GM18867 (cell line): ENCODE results near the gene SAMD4A.

ENCODE experiments used
- ATAC-seq: cut with Tn5 transposase; IDR thresholded peaks from one replicate; pipeline ENCODE4 v1.9.1; 2021; ENCODE audit warnings: mild to moderate bottlenecking, moderate library complexity; ENCODE audit not compliant: unreplicated experiment

SAMD4A gene

DNA sequence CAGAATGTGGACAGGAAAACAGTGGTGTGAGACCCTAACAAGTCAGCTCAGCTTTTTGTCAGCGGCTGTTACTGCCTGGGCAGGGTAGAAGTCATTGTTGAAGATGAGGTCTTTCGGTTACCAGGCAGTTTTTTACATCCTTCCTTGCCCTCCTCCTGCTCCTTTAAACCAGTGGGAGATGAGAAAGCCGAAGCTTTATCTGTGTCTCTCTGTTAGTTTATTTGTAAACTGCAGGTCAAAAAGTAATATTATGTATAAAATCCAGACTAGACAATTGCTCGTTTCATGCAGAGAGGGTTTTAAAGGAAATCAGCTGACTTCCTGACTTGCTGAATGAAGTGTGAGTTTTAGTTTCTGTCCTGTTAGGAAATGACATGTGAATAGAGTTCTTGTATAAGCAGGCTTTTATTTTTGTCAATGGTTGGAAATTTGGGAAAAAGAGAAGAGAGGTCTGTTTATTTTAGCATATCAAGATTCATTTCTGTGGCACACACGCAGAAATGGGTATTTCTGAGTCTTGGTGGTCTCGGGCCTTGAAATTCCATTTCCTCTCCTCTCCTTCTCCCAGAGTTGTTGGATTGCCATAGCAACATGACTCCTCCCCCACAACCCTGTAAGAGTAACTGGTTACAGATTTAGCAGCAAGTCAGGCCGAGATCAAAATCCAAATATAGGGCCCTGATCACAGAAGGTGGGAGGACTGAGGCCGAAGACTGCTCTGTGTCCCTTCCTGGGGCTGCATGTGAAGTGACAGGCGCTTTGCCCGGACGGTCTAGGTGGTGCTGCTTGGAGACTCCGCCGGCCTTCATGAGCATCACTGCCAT lies 60.8 kb downstream of the SAMD4A start:
- ATAC-seq, result peak; percentile 79

DNA sequence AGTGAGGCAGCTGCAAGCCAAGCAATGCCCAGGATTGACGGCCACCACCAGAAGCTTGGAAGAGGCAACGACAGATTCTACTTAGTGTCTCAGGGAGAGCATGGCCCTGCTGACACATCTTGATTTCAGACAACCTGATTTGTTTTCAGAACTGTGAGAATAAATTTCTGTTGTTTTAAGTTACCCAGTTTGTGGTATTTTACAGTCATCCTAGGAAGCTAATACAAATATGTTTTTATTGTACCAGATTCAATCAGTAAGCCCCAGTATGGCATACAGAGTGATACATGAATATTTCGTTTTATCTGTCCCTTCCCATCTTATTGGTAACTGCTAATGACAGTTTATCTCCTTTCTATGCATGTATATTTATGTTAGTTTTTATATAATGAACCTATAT lies 62.3 kb downstream of the SAMD4A start:
- no peak for ATAC-seq

DNA sequence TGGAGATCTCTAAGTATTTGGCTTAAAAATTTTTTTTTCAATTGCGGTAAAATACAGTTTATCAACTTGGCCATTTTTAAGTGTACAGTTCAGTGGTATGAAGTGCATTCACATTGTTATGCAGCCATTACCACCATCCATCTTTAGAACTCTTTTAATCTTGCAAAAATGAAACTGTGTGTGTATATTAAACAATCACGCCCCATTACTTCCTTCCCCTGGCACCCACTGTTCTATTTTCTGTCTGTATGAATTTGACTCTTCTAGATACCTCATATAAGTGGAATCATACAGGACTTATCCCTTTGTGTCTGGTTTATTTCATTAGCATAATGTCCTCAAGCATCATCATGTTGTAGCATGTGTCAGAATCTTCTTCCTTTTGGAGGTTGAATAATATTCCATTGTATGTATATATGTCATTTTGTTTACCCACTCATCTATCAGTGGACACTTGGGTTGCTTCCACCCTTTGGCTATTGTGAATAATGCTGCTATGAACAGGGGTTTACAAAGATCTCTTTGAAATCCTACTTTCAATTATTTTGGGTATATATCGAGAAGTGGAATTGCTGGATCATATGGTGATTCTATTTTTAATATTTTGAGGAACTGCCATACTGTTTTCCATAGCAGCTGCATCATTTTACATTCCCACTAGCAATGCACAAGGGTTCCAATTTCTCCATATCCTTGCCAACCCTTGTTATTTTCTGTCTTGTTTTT lies 62.9 kb downstream of the SAMD4A start:
- ATAC-seq, result no peak

DNA sequence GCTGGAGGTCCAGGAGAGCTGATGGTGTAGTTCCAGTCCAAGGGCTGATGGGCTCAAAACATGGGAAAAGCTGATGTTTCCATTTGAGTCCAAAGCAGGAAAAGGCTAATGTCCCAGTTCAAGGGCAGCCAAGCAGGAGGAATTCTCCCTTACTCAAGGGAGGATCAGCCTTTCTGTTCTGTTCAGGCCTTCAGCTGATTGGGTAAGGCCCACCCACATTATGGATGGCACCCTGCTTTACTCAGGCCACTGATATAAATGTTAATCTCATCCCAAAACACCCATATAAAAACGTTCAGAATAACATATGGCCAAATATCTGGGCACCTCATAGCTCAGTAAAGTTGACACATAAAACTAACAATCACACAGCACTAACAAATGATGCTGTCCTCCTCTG lies 64.1 kb downstream of the SAMD4A start:
- ATAC-seq, result no peak

DNA sequence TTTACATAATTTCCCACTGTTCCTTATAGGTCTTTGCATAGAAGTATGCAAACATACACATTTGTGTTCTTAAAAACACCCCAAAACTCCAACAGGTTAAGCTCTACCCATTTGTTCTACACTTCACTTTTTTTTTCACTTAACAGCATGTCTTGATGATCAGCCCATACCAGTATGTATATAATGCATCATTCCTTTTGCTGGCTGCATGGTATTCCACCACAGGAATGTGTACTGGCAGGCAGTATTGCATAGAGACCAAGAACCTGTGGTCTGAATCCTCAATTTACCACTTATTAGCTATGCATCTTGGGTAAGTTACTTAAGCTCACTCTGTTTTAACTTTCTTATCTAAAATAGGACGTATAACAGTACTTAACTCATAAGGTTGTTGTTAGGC lies 65.5 kb downstream of the SAMD4A start:
- no peak for ATAC-seq

DNA sequence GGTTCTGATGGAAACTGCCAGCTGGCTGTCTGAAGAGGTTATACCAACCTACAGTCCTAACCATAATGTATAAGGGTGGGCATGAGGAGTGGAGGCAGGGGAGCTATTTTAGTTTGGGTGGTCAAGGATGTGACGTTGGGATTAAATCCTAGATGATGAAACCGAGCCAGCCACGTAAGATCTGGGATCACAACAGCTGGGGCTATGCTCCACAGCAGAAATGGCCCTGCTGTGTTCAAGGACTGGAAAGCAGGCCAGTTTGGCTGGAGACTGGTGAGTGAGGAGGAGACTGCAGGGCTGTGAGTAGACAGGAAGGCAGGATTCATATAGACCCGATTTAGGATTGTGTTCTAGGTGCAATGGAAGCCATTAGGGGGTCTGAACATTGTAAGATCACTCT lies 66.1 kb downstream of the SAMD4A start:
- no peak for ATAC-seq

DNA sequence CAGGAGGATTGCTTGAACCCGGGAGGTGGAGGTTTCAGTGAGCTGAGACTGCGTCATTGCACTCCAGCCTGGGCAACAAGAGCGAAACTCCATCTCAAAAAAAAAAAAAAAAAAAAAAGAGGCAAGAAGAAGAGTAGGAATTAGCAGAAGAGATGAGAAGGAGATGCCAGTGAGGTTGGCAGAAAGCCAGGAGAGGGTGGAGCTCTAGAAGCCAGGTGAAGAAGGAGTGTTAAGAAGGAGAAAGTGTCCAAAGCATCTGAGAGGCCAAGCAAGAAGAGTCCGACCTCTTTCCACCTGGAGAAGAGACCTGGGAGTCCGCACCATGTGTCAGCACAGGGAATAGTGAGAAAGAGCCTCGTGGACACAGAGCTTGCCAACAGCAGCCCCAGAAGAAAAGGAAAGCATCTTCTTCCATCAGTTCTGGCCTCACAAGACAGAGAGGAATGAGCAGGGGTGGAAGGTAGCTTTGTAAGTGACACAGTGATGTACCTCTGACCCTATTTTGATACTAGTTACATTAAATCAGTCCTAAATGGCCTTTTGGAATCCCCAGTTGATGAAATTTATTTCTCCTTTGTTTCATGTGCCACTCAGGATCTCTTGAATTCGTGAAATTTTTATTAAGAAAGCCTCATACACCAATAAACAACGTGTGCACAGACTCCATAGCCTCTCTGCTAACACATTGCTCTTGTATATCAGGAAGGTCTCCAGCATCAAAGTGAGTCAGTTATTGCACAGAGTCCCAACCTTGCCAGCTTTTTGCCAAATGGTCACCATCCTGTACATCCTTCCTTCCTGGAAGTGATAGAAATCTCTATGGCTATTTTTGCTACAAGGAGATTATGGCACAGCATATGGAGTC lies 70.6 kb downstream of the SAMD4A start:
- no peak for ATAC-seq

DNA sequence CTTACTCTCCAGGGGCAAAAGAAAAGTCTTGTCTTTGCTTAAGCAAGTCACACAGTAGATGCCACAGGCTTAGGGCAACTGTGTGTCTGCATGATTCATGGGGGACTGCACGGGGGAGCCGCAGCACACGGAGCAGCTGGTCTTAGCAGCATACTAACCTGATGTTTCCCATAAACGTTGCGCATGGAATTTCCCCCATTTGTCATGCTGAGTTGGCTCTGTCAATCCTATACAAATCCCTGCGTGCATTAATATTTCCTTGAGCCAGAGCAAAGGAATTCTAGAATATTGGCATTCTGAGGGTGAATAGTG lies 71.2 kb downstream of the SAMD4A start:
- no peak for ATAC-seq

DNA sequence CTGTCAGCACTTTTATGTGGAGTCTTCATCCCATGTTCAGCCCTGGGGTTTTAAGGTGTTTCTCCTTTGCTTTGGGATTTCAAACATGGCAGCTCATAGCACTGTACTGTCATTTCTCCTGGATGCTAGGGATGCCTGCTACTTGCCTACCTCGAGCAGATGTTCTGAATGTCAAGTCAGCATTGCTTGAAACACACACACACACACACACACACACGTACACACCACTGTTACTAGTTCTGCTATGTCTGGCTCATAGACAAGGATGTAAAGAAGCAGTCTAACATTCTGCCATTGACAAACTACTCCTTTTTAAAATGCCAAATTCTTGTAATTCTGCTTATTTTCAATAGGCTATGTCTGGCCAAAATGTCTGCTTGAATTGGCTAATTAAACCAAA lies 72.7 kb downstream of the SAMD4A start:
- ATAC-seq, result no peak

DNA sequence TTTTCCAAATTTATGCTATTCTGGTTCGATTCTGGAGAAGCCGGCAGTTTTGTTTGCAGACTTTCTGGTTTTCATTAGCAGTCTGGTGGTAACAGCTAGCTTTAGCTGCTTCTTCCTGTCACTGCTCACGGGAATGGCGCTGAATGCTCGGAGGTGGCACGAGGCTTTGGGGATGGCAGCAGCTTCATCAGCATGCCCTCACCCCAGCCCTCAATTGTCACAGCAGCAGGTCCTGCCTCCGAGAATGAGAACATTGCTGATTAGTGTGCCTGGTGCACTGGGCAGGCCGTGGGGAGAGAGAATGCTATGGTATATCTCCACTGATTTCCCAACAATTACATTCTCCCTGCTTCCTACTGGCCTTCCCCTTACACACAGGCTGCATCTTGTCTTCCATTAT lies 73.6 kb downstream of the SAMD4A start:
- no peak for ATAC-seq

DNA sequence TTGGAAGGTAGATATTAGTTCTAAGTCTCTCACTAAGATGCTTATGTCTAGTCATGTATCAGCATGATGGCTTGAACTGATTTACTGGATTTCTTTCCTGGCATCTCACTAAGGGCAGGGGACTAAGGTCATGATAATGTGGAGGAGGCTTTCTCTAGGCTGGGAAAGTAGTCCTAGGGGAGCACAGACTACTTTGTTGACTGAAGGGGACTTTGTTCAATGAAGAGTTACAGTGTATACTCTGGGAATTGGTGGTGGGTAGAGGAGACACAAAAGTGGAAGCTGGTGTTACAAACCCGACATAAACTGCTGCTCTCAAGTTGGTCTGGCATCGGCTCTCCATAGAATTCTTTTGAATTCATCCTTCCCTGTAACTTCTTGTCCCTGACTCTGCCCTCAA lies 75.2 kb downstream of the SAMD4A start:
- no peak for ATAC-seq

DNA sequence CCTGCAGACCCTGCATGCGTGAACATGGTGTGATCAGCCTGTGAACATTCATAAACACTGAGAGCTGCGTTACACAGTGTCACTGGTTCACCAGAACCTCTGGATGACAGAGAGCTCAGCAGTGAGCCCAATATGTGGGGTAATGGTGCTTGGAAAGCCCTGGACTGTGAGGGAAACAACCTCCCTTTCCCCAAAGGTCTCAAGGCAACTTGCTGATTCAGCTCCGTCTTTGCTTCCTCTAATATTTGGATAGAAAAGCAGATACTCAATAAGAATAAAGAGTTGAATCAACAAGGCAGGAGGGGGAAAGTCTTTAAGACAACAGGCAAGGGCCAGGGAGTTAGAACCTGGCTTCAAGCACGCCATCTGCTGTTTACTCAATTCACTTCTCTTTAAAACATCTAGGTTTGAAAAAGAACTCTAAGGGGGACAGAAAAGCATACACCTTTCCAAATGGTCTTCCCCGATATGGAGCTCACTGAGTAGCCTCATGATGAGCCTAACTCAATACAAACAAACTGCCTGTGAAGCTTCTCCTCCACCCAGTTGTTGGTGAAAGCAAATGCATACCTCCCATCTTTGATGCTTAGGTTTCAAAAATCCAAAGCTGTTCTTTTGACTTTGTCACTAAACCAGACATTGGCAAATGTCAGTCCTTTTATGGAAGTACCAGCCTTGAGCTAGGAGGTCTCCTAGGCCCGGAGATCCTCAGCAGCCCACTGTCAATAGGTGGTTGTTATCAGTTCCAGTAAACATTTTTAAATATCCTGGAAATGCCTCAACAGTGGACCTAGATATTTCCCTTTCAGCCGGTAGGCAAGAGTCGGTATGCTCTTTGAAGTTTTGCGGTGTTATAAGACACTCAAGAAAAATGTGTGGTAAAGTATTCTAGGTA lies 76.1 kb downstream of the SAMD4A start:
- no peak for ATAC-seq

DNA sequence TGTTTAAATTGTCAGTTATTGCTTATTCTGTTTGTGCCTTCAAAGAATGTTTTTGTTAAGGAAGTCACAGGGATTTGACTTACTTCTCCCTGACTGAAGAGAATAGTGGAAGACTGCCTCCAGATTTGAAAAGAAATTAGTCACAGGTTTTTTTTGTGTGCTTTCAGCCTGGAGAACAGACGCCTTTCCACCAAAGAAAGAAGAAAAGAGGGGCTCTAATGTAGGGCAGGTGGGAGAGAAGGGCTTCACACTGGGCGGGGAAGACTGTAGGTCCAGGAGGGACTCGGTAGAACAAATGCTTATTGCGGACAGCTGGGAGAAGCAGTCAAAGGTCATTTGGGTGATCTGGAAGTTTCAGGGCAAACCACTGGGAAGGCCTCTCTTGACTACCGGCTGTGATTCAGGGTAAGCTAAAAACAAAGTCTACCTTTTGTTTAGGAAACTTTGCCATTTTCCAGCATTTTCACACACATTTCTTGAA lies 76.8 kb downstream of the SAMD4A start:
- no peak for ATAC-seq

DNA sequence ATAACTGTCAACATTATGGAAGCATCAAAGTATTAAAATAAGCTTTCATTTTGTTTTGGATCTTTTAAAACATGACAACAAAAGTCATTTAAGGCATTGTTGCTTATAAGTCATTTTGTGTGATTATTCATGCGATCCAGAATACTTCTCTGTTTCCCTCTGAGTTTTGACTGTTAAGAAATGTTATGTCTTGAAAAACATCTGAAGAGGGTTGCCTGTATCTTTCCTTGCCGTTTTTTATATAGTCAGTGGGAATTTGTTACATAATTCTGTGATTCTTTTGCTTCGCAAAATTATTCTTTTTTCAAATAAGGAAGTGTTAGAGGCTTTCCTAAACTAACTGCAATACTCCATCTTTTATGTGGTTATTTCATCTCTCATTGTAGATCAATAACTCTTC lies 78.7 kb downstream of the SAMD4A start:
- ATAC-seq, result no peak

DNA sequence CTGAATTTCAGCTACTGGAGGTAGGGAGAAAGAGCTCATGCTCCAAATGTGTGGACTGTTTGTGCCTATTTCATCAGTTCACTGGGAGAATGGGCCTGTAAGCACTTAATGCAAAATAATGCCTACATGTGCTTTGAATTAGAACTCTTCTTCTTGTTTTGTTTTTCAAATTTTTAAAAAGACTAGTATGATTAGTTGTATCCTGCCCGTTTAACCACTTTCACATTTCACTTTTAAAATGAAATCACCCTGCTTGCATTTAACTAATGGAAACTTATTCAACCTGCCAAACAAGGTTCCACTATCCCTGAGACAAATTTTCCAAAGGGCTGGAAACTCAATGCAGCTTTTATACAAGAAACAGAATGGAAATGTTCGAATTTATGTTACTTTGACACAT lies 79.7 kb downstream of the SAMD4A start:
- no peak for ATAC-seq

DNA sequence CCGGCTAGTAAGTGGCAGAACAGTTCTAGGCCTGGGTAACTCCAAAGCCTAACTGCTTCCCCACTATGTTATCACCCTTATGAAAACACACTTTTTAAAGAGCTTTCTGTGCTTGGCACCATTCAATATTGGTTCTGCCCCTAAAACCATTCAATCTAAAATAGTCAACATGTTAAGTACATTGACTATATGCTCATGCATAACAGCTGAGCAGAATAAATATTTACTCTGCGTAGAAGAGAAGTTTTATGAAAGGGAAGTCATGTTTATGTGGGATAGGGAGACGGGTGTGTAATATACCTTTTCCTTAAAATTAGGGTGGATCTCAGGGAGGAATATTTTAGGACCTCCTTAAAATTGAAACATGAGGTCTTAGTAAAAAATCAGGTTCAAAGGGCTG lies 80.5 kb downstream of the SAMD4A start:
- no peak for ATAC-seq

DNA sequence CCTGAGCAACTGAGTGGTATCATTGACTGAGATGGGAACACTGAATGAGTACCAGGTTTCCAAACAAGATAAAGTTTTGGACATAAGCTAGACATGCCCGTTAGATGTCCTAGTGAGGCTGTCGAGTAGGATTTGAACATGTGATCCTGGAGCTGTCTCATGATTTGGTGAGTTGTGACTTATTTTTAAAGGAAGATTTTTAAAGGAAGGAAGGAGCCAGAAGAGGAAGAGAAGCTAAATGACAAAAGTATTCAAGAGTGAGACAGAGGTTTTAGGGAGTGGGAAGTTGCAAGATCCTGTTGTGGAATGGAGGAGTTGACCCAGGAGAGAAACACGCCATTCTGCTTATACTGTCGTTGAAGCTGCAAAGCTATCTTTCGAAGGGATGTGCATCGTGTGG lies 82.1 kb downstream of the SAMD4A start:
- no peak for ATAC-seq

DNA sequence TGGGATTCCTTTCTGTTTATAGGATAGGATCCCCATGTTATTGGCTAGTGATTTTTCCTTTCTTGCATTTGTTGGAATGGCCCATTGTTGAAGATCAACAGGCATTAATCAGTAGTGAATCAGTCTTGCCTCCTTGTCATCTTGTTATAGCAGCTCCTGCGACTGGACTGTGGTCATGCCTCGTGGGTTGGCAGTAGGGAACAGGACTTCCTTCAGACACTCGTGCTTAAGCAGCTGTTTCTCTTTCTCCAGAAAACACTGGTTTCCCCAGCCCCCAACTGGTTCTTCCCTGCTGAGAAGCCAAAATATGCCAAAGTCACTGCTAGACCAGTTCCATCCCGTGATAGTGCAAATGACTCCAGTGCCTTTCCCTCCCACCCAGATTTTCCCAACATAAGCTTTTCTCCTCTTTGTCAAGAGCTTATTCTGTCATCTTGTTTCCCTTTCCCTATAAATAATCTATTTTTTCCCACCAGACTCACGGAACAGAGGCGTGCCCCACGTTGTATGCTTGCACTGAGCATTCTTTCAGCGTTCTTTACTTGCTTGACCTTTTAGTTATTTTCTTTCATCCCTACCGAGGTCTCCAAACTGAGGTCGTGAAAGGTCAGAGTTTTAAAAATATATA lies 83.5 kb downstream of the SAMD4A start:
- no peak for ATAC-seq

DNA sequence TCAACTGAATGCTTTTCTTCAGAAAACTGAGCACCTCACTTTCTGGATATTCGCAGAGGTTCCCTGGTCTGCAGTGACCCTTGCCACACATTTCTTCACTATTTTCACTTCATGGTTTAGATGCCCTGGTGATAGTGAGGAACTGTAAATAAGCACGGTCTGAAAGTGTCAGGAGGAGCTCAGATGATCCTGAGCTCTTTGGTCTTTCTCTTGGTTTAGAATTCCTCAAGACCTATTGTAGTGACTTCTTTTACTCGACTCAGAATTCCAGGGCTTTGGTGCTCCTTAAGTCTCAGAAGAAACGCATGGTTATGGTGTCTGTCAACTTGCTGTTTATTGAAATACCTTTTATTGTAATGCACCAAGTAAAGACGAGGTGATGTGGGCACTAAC lies 84.0 kb downstream of the SAMD4A start:
- no peak for ATAC-seq

DNA sequence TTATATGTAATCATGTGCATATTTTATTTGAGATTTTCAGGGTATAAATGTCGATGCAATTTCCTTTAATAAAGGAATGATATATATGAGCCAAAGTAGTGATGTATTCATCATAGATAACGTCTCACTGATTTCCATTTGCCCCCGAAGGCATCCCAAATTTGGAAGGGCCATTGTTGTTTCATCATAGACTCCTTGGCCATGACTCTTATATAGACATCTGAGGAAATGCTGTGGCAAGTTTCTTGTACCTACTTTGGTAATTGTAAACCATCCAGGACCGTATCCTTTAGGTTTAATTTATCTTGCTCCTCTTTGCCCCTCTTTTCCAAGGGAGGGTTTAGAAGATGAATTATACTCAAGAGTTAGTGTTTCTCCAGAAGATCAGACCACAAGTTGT lies 84.7 kb downstream of the SAMD4A start:
- no peak for ATAC-seq
